NCI-H2196 (cell line): ENCODE measurements around the gene LDLRAD4.
"Not testable (repeated sequence)": the region's sequence is repeated elsewhere in the genome, so short reads cannot be mapped to it uniquely, and the experiment has no call there.

Experiments
- DNase-seq: peaks from one replicate; lab custom pipeline; 2025; ENCODE audit not compliant: unreplicated experiment; lab: John Stamatoyannopoulos, UW

Gene LDLRAD4

DNA sequence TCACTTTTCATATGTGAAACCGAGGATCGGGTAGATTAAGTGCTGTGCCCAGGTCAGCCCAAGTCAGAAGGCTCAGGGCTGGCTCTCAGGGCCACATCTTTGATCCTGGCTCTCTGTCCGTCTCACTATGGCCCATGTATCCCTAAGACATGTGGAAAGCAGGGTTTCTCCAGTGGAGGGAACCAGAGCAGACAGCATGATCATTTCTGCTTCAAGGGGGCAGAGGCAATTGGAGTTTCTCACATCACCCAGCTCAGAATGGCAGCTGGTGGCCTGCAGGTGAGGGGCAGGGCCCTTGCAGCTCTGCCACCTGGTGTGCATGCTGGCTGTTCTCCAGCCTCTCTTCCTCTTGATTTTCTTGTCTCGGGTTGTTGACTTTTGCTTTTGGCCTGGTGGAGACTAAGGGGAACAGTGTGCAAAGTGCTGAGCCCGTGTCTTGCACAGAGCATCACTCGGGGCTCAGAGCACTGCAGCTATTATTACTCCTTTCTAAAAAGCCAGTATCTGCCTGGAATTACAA lies 27.0 kb downstream of the LDLRAD4 start:
- peak; percentile 47 for DNase-seq

DNA sequence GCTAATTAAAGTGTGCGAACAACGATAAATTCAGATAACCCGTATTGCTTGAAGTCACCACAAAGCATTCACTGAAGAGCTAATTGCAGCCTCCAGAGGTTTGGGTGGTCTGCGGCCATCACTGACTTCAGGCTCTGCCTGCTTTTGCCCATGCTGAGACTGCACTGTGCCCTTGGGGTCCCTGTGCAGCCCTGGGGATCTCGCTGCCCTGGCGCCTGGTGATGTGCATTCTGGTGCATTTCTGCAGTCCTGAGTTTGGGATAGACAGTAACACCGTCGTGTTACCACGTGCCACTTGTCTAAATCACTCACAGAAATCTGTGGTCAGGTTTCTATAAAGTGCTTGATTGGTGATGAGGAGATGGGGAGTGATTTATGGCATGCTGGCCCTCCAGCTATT lies 27.6 kb downstream of the LDLRAD4 start:
- DNase-seq, result no peak

- DNase-seq, result no peak
Observed at GRCh38 chr18:13246591-13246990, 28.0 kb downstream of the LDLRAD4 start.

DNA sequence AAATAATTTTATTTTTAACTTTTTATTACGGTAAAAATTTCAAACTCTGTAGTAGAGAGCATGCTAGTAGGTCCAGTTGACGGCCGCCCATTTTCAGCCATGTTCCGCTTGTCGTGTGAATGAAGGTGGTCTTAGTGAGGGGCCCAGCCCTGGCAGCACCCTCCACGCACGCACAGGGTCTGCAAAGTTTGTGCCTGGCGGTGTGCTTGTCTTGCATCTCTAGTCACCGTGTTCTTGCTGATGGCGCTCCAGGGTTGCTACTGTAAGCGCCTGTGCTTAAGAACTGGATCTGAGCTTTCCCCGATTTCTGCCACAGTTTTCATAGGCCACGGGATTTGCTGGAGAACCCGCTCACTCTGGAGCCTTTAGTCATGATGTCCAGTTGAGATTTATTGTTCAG lies 28.9 kb downstream of the LDLRAD4 start:
- no peak for DNase-seq

DNA sequence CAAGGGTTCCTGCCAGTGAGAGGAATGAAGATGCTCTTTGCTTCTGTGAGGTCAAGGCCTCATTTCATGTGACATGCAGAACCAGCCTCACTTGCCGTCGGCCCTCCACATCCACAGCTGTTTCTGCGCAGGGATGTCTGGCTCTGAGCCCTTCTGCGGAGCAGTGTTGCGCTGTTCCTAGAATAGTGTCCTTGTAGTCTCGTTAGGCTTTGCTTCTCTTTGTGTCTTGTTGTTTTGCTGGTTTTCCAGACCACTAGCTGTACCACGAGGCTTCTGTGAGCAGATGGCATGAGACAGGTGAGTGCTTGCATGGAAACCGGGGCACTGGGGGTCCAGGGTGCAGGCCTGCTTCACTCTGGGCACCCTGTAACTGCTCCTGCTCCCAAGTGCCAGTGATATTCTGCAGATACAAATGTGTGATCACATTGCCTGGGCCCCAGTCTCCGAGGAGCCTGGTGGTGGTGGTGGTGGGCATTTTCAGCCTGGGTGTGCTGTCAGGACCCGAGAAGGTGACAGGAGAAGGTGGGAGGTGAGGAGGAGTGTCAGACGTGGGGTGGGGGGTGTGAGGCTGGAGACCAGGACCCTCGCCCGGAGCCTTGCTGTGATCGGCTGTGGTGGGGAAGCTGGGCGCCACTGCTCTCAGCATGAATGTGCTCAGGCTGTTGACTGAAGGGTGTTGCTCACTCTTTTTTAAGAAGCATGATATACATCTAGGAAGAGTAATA lies 34.3 kb downstream of the LDLRAD4 start:
- DNase-seq, result no peak

DNA sequence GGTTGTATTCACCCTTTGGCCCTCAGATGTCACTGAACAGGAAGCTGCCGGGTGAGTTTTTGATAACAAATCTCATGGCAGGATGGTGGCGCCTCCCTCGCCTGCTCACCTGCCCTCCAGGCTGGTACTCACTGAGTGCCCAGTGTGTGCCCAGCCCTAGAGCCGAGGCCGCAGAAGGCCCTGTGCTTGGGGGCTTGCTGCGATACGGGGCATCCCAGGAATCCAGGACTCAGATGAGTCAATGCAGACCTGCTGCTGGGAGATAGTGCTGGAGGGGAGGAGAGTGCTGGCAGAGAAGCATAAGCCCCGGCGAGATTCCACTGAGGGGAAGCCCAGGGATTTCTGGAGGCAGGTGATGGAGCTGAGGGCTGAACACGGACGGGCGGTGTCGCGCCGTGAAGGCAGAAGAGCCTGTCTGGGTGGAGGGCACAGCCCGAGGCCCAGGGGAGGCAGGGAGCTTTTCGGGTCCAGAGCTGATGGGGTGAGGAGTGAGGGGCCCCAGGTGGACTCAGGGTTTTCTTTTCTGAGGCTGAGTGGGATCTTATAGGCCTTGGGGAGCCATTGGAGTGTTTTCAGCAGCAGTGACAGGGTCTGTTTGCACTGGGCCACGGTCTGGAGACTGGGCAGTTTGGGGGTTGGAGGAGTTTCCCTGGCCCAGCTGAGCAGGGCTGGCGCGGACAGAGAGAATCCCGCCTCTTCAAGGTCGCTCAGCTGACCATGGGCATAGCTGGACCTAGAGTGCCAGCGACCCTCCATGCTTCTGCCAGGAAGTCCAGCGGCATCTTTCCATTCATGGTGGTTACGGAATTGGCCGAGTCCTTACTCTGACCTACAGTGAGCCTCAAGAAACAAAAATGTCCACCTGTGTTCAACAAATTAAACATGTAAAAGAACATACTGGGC lies 35.5 kb downstream of the LDLRAD4 start:
- DNase-seq, result no peak

- no peak for DNase-seq
Observed at GRCh38 chr18:13254971-13255927, 36.7 kb downstream of the LDLRAD4 start.

- DNase-seq, result no peak
Observed at GRCh38 chr18:13256444-13257305, 38.1 kb downstream of the LDLRAD4 start.

GRCh38 chr18:13257361-13257980 lies 38.9 kb downstream of the LDLRAD4 start:
- DNase-seq, result no peak

DNA sequence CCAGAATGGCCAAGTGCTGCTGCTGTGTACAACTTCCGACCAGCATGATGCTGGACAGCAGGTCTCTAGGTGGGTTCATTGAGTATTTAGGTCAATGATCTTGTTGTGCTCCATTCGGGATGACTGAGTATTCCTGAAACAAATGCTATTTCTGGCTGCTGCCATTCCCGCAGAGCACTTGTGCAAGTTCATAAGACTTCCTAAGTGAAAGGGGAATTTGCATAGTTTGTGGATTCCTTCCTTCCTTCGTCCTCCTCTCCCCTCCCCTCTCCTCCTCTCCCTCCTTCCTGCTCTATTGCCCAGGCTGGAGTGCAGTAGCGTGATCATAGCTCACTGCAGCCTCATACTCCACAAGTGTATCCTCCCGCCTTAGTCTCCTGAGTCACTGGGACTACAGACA lies 40.4 kb downstream of the LDLRAD4 start:
- no peak for DNase-seq

DNA sequence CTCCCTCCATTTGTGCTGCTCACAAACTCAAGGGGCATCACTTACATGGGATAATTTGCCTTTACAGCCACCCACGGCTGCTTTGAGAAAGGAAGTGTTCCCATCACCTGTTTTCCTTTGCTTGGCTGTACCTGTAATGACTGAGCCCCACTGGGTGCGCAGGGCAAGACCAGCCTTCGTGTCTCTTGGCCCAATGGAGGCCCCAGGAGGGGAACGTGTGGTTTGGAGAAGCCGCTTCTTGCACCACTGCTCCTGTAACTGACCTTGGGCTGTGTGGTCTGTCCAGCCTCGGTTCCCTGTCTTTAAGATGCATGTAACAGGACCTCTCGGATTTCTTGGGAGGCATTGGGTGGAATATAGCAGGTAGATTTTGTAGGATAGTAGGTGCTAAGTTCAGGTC lies 41.1 kb downstream of the LDLRAD4 start:
- no peak for DNase-seq

DNA sequence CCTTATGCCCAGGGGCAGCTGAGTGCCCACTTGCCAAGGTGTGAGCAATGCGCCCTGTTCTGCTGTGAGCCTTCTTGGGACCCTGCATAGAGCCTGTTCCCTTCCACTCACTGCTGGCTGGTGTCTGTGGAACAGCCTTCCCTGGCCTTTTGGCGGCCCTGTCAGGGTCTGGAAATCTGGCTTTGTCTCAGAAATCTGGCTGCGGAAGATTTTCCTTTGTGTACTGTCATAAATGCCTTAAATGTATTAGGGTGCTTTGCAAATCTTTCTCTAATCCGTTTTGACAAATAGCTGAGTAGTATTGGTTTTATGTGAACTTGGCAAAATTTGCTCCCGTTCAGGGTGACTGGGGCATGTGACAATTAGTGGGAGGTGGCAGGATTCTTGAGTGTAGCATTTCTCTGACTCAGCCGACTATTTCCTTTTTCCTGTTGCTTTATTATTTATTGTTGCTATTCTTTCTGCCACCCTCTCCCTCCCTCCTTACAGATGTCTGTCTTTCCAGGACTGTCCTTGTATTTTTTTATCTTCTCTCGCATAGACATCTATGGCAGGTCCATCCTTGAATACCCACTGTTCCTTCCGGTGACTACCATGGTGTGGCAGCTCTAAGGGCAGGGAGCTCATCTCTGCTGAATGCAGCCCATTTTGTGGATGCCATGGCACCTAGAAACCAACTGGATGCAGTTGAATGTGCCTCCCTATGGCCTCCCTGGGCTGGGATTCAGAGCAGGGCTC lies 41.8 kb downstream of the LDLRAD4 start:
- no peak for DNase-seq

GRCh38 chr18:13260935-13261640 lies 42.5 kb downstream of the LDLRAD4 start:
- no peak for DNase-seq

GRCh38 chr18:13261661-13262357 lies 43.2 kb downstream of the LDLRAD4 start:
- DNase-seq, result no peak

DNA sequence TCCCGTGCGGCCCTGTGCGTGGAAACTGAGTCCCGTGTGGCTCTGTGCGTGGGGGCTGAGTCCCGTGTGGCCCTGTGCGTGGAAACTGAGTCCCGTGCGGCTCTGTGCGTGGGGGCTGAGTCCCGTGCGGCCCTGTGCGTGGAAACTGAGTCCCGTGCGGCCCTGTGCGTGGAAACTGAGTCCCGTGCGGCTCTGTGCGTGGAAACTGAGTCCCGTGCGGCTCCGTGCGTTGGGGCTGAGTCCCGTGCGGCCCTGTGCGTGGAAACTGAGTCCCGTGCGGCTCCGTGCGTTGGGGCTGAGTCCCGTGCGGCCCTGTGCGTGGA lies 43.8 kb downstream of the LDLRAD4 start:
- DNase-seq, result not testable (repeated sequence)

DNA sequence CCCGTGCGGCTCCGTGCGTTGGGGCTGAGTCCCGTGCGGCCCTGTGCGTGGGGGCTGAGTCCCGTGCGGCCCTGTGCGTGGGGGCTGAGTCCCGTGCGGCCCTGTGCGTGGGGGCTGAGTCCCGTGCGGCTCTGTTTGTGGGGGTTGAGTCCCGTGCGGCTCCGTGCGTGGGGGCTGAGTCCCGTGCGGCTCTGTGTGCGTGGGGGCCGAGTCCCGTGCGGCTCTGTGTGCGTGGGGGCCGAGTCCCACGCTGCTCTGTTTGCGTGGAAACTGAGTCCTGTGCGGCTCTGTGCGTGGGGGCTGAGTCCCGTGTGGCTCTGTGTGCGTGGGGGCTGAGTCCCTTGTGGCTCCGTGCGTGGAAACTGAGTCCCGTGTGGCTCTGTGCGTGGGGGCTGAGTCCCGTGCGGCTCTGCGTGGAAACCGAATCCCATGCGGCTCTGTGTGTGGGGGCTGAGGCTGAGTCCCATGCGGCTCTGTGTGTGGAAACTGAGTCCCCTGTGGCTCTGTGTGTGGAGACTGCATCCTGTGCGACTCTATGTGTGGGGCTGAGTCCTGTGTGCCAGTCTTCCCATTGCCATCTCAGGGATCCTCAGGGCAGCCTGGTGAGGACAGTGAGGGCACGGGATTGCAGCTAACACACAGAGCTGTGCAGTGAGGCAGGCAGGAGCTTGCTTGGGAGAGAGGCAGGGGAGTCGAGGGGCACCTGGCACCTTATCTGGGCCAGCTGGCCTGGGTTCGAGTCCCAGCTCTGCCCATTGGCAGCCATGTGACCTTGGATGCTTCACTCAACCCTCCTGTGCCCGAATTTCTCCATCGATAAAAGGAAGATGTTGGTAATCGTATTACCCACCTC lies 44.5 kb downstream of the LDLRAD4 start:
- no peak for DNase-seq
